Activated CD4-positive, alpha-beta T cell treated with anti-CD3 and anti-CD28 coated beads for 36 hours (primary cell): Measurements from ENCODE around the gene SRMS. TPM values are rescaled to one million over a fixed set of nuclear protein-coding genes. Genes with fewer than 3 reads are reported as not detected.
A peak's percentile ranks its signal among the peaks of the same experiment; 100 is the strongest.

Source experiments
- ATAC-seq: fragments of 200-7000 bp; cut with Tn5 transposase; one replicate; pipeline ENCODE4 v1.10.0; 2021; ENCODE audit warnings: mild to moderate bottlenecking, moderate library complexity
- CTCF ChIA-PET: fragments of 350-600 bp; sonication (Branson Sonifier 250); formaldehyde crosslinking; loops from one replicate; lab custom pipeline; 2021; ENCODE audit warnings: antibody characterized with exemption; lab: Charles Lee
- POLR2A ChIA-PET: fragments of 350-600 bp; sonication (Branson Sonifier 250); formaldehyde crosslinking; loops from one replicate; lab custom pipeline; 2021; ENCODE audit warnings: antibody characterized with exemption, inconsistent platforms; lab: Charles Lee
- DNase-seq: peaks from one replicate; pipeline ENCODE4 v3.0.0-alpha.2; 2020
- H3K27ac Mint-ChIP-seq: one replicate; pipeline ENCODE4 v1.8.0; 2021; ENCODE audit warnings: mixed read lengths
- H3K27me3 Mint-ChIP-seq: one replicate; pipeline ENCODE4 v1.8.0; 2021; ENCODE audit warnings: mixed read lengths
- H3K36me3 Mint-ChIP-seq: one replicate; pipeline ENCODE4 v1.8.0; 2021; ENCODE audit warnings: low read depth, mixed read lengths
- H3K4me1 Mint-ChIP-seq: one replicate; pipeline ENCODE4 v1.8.0; 2021; ENCODE audit warnings: mixed read lengths
- H3K4me3 Mint-ChIP-seq: one replicate; pipeline ENCODE4 v1.8.0; 2021; ENCODE audit warnings: mild to moderate bottlenecking, moderate library complexity, mixed read lengths
- H3K9me3 Mint-ChIP-seq: one replicate; pipeline ENCODE4 v1.8.0; 2021; ENCODE audit warnings: low read depth, mixed read lengths
- intact Hi-C, 2 experiments: fragments of 100-400 bp; cut with DNase I in 1 of 2; cut with micrococcal nuclease in 1 of 2; formaldehyde crosslinking; loops; one replicate each; pipeline versions ENCODE4 v1.14.2 to v1.15.1; 2022 to 2024; cut with DNase I, micrococcal nuclease
- total RNA-seq, 2 experiments: library from RNA; stranded (reverse); gene quantifications; one replicate each; pipeline ENCODE4 v1.2.3, GENCODE V29; 2021

SRMS gene
- total RNA-seq, 2 experiments from 2014 or later: not detected

DNA sequence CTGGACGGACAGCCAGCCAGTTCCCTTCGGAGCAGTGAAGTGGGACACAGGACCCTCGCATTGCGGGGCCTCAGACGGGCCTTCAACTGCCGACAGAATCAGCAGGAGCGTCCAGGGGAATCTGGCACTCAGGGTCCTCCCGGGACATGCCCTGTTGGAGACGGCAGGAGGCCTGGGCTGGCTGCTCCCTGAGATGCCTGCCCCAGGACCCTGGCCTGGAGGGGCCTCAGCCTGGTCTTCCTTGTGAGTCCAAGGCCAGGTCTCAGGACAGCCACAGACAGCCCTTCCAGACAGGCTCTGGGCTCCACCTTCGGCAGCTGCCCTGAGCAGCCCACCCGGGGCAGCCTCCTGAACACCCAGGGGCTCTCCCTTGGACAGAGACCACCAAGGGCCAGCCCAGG, 41.1 kb upstream of the SRMS start:
- Mint-ChIP-seq H3K27ac (no peak overlapping the region), H3K36me3 (peaks cover 24% of the 10 kb centered on the region), H3K27me3 (no peaks in the 10 kb centered on the region), H3K9me3 (no peaks in the 10 kb centered on the region), H3K4me3 (no peak overlapping the region), H3K4me1 (peaks cover 11% of the 10 kb centered on the region)
- intact Hi-C loops: no loop called here
- ATAC-seq: no peak
- ChIA-PET CTCF (no interaction called here), POLR2A (no interaction called here)
- no peak for DNase-seq

DNA sequence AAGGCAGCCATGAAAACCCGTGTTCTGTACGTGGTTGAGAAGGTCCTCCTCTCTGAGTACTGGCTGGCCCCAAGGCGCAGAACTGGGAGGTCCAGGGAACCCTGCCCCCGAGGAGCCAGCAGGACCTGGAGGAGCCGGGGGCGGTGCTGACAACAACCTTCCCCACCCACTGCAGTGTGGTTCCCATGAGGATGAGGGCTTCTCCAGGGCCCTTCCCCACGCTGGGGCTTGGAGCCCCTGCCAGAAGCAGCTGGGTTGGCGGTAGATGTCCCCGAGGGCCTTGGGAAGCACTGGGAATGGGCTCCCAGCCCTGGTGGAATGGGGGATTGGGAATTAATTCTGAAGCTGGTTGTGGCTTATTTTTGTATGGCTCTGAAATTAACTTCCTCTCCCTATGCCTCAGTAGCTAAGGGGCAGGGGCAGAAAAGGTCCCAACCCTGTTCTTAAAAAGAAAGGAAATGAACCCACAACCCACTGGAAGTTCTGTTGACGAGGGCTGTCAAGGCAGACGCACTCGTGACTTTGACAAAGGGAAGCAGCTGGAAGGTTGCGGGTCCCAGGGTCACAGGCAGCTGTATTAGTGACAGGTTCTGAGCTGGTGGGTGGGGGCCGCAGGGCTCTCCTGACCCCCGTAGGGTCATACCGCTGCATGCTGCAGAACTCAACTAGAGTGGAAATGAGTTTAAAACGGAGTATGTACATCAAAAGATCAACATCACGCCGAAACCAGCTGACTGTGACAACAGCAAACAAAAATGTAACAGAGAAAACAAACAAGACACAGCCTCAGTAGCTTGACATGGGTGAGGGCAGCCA, 40.4 kb upstream of the SRMS start:
- intact Hi-C loops: no loop called here
- peaks cover 11% of the 10 kb centered on the region for H3K4me1 Mint-ChIP-seq
- POLR2A ChIA-PET: no interaction called here
- H3K9me3 Mint-ChIP-seq: no peaks in the 10 kb centered on the region
- DNase-seq (no peak), ATAC-seq (no peak)
- CTCF ChIA-PET: no interaction called here
- no peaks in the 10 kb centered on the region for H3K27me3 Mint-ChIP-seq
- peaks cover 18% of the 10 kb centered on the region for H3K36me3 Mint-ChIP-seq
- H3K4me3 Mint-ChIP-seq: no peak overlapping the region
- no peak overlapping the region for H3K27ac Mint-ChIP-seq

DNA sequence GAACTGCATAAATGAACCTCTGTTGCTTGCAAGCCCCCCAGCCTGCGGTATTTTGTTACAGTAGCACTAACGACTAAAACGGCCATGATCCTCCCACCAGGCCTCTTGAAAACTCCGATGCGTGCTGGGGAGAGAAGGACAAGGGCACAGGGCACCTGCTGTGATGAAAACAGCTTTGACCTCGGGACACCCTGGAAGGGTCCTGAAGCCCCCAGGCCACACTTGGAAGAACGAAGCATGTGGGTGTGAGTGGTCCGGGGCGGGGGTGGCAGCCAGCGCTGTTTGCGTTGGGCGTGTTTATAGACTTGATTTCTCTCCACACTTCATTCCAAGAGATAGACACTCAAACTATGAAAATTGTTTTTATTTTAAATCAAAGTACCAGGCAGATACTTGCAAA, 39.7 kb upstream of the SRMS start:
- Mint-ChIP-seq H3K36me3 (peaks cover 18% of the 10 kb centered on the region), H3K27me3 (no peaks in the 10 kb centered on the region), H3K4me1 (peaks cover 11% of the 10 kb centered on the region), H3K9me3 (no peaks in the 10 kb centered on the region), H3K4me3 (no peak overlapping the region), H3K27ac (no peak overlapping the region)
- DNase-seq (no peak), ATAC-seq (no peak)
- intact Hi-C loops: no loop called here
- ChIA-PET POLR2A (no interaction called here), CTCF (no interaction called here)

DNA sequence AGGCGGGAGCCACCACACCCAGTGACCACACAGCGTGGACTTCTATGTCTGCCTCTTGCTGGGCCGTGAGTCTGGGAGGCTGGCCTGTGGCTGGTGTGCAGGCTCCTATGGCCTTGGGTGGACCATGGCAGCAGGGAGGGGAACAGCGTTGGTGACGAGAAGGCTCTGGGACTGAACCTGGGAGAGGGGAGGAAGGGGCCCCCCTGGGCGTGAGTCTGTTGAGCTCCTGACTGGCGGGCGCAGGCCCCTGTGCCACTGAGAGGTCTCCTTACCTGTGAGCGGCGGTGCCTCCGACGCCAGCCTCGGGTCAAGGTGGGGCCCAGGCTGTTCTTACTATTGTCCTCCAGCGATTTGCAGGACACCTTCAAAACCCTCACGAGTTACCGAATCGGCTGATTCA, 39.2 kb upstream of the SRMS start:
- no peaks in the 10 kb centered on the region for H3K9me3 Mint-ChIP-seq
- CTCF ChIA-PET: no interaction called here
- DNase-seq (no peak), ATAC-seq (no peak)
- peaks cover 11% of the 10 kb centered on the region for H3K4me1 Mint-ChIP-seq
- no peak overlapping the region for H3K4me3 Mint-ChIP-seq
- no peaks in the 10 kb centered on the region for H3K27me3 Mint-ChIP-seq
- H3K36me3 Mint-ChIP-seq: peaks cover 18% of the 10 kb centered on the region
- intact Hi-C loops: no loop called here
- POLR2A ChIA-PET: no interaction called here
- no peak overlapping the region for H3K27ac Mint-ChIP-seq

DNA sequence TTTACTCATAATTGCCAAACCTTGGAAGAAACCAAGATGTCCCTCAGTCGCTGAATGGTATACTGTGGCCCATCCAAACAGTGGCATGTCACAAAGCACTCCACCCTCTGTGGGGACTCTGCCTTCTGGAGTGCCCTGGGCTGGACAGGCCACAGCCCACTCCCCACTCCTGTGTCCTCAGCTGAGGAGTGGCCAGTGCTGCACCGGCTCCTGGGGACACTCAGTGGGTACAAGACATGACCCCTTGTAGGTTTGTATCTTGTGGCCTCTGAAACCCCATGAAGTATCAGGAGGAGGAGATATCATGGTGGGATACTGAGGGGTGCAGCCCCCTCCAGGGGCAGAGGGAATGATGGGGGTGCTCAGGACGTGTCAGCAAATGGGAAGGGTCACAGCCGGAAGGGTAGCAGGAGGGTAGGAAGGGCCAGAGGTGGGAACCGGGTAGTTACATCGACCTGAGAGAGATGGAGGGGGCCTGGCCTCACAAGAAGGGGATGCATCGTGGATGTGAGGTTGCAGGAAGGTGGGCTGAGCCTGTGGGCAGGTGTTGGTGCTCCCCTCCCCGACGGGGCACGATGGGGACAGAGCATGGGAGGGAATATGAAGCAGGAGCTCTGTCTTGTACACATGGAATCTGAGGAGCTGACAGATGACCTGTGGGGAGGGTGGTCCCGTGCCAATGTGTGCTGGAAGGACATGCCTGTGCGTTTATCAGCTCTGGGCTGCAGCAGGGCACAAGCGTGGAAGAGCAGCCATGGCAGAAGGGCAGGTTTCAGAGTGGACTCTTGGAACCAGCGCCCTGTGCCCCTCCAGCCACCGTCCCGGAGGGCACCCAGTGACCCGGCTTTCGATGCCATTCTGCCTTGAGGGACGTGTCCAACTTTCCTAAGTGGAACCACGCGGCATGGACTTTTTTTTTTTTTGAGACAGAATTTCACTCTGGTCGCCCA, 38.3 kb upstream of the SRMS start:
- Mint-ChIP-seq H3K4me1 (peaks cover 12% of the 10 kb centered on the region), H3K9me3 (no peaks in the 10 kb centered on the region), H3K27me3 (no peaks in the 10 kb centered on the region), H3K27ac (no peak overlapping the region), H3K4me3 (no peak overlapping the region), H3K36me3 (peaks cover 15% of the 10 kb centered on the region)
- ChIA-PET POLR2A (no interaction called here), CTCF (no interaction called here)
- no peak for DNase-seq
- no peak for ATAC-seq
- intact Hi-C loops: no loop called here

DNA sequence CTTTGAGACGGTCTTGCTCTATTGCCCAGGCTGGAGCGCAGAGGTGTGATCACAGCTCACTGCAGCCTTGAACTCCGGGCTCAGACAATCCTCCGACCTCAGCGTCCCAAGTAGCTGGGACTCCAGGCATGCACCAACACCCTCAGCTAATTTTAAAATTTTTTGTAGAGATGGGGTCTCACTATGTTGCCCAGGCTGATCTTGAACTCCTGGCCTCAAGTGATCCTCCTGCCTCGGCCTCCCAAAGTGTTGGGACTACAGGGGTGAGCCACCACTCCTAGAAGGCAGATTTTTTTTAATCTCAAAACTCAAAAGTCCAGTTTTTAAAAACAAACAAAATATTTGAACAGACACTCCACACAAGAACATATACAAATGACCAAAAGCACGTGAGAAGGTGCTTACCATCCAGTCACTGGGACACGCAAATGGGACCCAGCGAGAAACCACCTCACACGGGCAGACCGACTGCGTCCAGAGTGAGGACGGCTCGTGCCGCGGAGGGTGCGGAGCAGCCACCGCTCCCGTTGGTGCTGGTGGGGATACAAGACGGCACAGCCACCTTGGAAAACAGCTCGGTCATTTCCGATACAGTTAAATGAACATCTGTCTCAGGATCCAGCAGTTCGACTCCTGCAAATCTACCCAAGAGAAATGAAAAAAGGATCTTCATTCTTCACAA, 35.0 kb upstream of the SRMS start:
- H3K4me3 Mint-ChIP-seq: no peak overlapping the region
- peaks cover 7% of the 10 kb centered on the region for H3K4me1 Mint-ChIP-seq
- ATAC-seq (no peak), DNase-seq (no peak)
- CTCF ChIA-PET: interaction anchor here (0.6 to 1.2 kb wide), 8 partner anchors 14 to 391 kb away, joined by 3 to 4 read pairs (median 3); no protein-coding TSS in a partner anchor
- POLR2A ChIA-PET: interaction anchor here (0.6 kb wide), 1 partner anchor 62 kb away, joined by 3 read pairs; no protein-coding TSS in a partner anchor
- intact Hi-C loops: loop anchor here (5.0 kb wide), 2 partner anchors 45 to 75 kb away; partner anchors contain the start of genes GMEB2 (in 1 of the 2) and RTEL1 (in 1 of the 2)
- H3K27me3 Mint-ChIP-seq: no peaks in the 10 kb centered on the region
- H3K27ac Mint-ChIP-seq: no peak overlapping the region
- peaks cover 6% of the 10 kb centered on the region for H3K36me3 Mint-ChIP-seq
- no peaks in the 10 kb centered on the region for H3K9me3 Mint-ChIP-seq

DNA sequence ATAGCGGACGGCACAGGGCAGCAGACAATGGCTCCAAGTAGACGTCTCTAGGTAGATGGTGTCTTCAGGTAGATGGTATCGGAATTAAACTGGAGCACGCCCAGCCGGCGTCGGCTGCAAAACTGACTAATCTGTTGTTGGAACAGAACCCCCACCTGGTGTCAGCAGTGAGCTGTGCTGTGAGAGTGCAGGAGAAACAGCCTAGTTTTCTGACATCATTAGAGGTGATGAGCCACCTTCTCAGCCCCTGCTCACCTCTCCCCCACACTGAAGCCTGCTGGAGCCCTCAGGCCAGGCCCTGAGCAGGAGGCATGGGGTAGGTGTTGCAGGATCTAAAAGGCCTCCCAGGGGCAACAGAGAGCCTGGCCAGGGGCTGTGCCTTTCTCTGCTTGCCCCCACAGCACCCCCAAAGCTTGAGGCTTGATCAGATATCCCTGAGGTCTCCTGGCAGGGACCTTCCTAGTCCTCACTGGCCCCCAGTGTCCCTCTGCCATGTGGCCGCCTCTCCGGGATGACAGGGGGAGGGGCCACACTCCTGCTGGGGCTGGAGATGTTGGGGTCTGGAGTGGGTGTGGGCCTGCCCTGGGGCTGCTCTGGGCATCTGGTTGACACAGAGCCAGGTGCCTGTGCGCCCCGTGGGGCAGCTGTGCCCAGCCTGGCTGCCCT, 33.4 kb upstream of the SRMS start:
- intact Hi-C loops: loop anchor here (1.0 to 5.0 kb wide), 5 partner anchors 43 to 283 kb away; partner anchors contain the start of genes GMEB2 (in 1 of the 2) and RTEL1 (in 1 of the 2)
- Mint-ChIP-seq H3K36me3 (no peaks in the 10 kb centered on the region), H3K4me1 (peaks cover 4% of the 10 kb centered on the region), H3K4me3 (no peak overlapping the region), H3K27ac (no peak overlapping the region), H3K27me3 (peaks cover 2% of the 10 kb centered on the region), H3K9me3 (no peaks in the 10 kb centered on the region)
- POLR2A ChIA-PET: interaction anchor here (0.6 to 0.7 kb wide), 2 partner anchors 12 to 123 kb away, joined by 3 read pairs; no protein-coding TSS in a partner anchor
- peak; percentile 88 for DNase-seq
- CTCF ChIA-PET: interaction anchor here (0.7 to 1.1 kb wide), 3 partner anchors 40 to 77 kb away, joined by 3 to 5 read pairs (median 3); partner anchors contain the start of gene RTEL1
- peak; percentile 100 for ATAC-seq

DNA sequence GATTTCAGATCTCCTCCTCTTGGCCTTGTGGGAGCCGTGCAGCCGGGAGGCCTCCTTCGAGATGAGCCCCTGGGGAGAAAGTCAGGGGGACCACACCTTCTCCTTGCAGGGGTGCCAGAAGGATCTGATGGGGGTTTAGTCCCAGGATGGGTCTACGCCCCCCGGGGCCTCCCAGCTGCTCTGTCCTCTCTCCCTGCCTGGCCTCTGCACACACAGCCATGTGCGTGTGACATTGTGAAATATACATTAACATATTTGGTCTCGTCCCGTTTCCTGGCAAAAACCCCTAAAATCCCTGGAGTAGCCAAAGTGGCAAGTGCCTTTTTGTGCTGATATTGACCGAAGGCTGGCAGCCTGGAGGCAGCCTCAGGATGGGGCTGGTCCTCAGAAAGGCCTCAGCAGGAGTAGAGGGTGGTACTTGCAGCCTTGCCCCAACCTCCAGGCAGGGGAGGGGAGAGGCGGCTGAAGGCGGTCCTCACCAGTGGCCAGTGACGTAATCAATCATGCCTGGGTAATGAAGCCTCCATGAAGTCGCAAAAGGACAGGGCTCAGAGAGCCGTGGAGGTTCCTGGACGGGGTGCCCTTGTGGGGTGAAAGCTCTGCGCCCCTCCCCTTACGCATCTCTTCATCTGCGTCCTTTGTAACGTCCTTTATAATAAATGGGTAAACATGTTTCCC, 31.6 kb upstream of the SRMS start:
- ChIA-PET POLR2A (no interaction called here), CTCF (no interaction called here)
- no peak for DNase-seq
- H3K27me3 Mint-ChIP-seq: peaks cover 2% of the 10 kb centered on the region
- H3K36me3 Mint-ChIP-seq: no peaks in the 10 kb centered on the region
- intact Hi-C loops: no loop called here
- no peak overlapping the region for H3K27ac Mint-ChIP-seq
- no peaks in the 10 kb centered on the region for H3K9me3 Mint-ChIP-seq
- no peak for ATAC-seq
- no peak overlapping the region for H3K4me3 Mint-ChIP-seq
- H3K4me1 Mint-ChIP-seq: peaks cover 4% of the 10 kb centered on the region

DNA sequence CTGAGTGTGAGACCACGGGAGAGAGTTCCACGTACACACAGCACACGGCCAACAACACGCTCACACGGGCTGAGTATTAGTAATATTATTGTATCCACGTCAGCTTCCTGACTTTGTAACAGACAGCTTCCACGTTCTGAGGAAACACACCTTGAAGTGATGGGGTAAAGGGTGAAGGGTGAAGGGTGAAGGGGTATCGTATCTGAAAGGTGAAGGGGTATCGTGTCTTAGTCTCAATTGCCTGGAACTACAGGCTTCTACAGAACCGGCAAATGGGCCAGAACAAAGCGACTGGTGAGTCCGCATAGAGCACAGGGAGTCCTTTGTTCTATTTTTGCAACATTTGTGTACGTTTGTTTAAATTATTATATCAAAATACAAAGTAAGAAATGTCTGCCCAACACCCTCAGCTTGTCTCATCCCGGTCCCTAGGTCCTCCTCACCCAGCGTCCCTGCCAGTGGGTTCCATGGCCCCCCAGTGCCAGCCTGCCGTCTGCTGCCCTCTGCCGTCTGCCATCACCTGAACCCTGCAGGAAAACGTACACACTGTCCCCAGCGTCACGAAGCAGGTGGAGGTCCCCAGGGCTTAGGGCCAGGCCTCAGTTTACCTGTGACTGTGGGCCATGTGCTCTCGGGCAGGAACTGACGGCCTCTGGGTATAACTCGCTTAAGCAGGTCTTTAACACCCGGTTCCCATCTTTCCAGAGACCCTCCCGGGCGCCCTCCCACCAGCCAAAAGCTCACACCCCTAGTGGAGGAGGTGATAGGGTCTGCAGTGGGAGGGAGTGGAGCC, 30.9 kb upstream of the SRMS start:
- no peaks in the 10 kb centered on the region for H3K9me3 Mint-ChIP-seq
- H3K27ac Mint-ChIP-seq: no peak overlapping the region
- H3K27me3 Mint-ChIP-seq: peaks cover 2% of the 10 kb centered on the region
- H3K4me3 Mint-ChIP-seq: no peak overlapping the region
- ATAC-seq: no peak
- CTCF ChIA-PET: no interaction called here
- H3K36me3 Mint-ChIP-seq: no peaks in the 10 kb centered on the region
- intact Hi-C loops: no loop called here
- DNase-seq: no peak
- peaks cover 4% of the 10 kb centered on the region for H3K4me1 Mint-ChIP-seq
- POLR2A ChIA-PET: no interaction called here
